Mesendoderm (in vitro differentiated cells): ENCODE data around the gene CREB3L1. TPM values are rescaled to one million over a fixed set of nuclear protein-coding genes. Genes with fewer than 3 reads are reported as not detected.

Source experiments
- DNase-seq: peaks from one replicate; pipeline ENCODE4 v3.0.0; 2013
- H2AK5ac ChIP-seq: 2 replicates; pipeline ENCODE4 v1.6.1; 2013; ENCODE audit warnings: low read length, inconsistent platforms
- H2BK120ac ChIP-seq: 2 replicates; pipeline ENCODE4 v1.6.1; 2013; ENCODE audit warnings: low read depth, mild to moderate bottlenecking, low read length, moderate library complexity, mixed read lengths
- H2BK15ac ChIP-seq: replicated peaks from 2 replicates; pipeline ENCODE4 v1.6.1; 2013; ENCODE audit warnings: low read depth, mild to moderate bottlenecking, moderate library complexity
- H2BK5ac ChIP-seq: 2 replicates; pipeline ENCODE4 v1.6.1; 2013; ENCODE audit warnings: low read length, inconsistent platforms
- H3K18ac ChIP-seq: 2 replicates; pipeline ENCODE4 v1.6.1; 2013; ENCODE audit warnings: mild to moderate bottlenecking, low read length, mixed read lengths
- H3K23ac ChIP-seq: one replicate; pipeline ENCODE4 v1.6.1; 2013; ENCODE audit warnings: low read length
- H3K27ac ChIP-seq: 2 replicates; pipeline ENCODE4 v1.5.1; 2013; ENCODE audit warnings: low read depth, mild to moderate bottlenecking, inconsistent platforms, low read length, moderate library complexity
- H3K27me3 ChIP-seq: 2 replicates; pipeline ENCODE4 v1.6.1; 2013; ENCODE audit warnings: low read length, control low read depth, mild to moderate bottlenecking, inconsistent platforms; ENCODE audit not compliant: insufficient read depth, poor library complexity
- H3K36me3 ChIP-seq: 2 replicates; pipeline ENCODE4 v1.6.1; 2013; ENCODE audit warnings: low read length, inconsistent platforms; ENCODE audit not compliant: control insufficient read depth, insufficient read depth
- H3K4ac ChIP-seq: one replicate; pipeline ENCODE4 v1.6.1; 2013; ENCODE audit warnings: low read depth, mild to moderate bottlenecking, low read length, moderate library complexity
- H3K4me1 ChIP-seq: 2 replicates; pipeline ENCODE4 v1.6.1; 2013; ENCODE audit warnings: low read depth, low read length, inconsistent platforms; ENCODE audit not compliant: control insufficient read depth
- H3K4me2 ChIP-seq: 2 replicates; pipeline ENCODE4 v1.6.1; 2013; ENCODE audit warnings: low read length
- H3K4me3 ChIP-seq: 2 replicates; pipeline ENCODE4 v1.5.1; 2013; ENCODE audit warnings: mild to moderate bottlenecking, low read length
- H3K56ac ChIP-seq: one replicate; pipeline ENCODE4 v1.6.1; 2013; ENCODE audit warnings: low read length
- H3K79me1 ChIP-seq: 2 replicates; pipeline ENCODE4 v1.6.1; 2013; ENCODE audit warnings: low read length, inconsistent platforms
- H3K79me2 ChIP-seq: 2 replicates; pipeline ENCODE4 v1.6.1; 2013; ENCODE audit warnings: mild to moderate bottlenecking, low read length; ENCODE audit not compliant: control insufficient read depth, insufficient read depth
- H3K9ac ChIP-seq: 2 replicates; pipeline ENCODE4 v1.6.1; 2013; ENCODE audit warnings: low read length, inconsistent platforms
- H4K5ac ChIP-seq: one replicate; pipeline ENCODE4 v1.6.1; 2013; ENCODE audit warnings: low read length
- H4K8ac ChIP-seq: one replicate; pipeline ENCODE4 v1.6.1; 2013; ENCODE audit warnings: low read depth, mild to moderate bottlenecking, control low read depth, low read length, moderate library complexity
- WGBS: extraction: QIAGEN DNeasy Blood & Tissue Kit; methylation state at CpG from one replicate; pipeline ENCODE4 v1.1.7; 2013; ENCODE audit warnings: low lambda C conversion rate, missing lambda C conversion rate; ENCODE audit not compliant: insufficient coverage; ENCODE audit errors: extremely low coverage; 5-methylcytosine and 5-hydroxymethylcytosine counted together
- polyA plus RNA-seq, 2 experiments: library from polyadenylated mRNA; stranded (reverse); fragments of 200-250 nt; gene quantifications; one replicate each; pipeline ENCODE4 v1.2.3, GENCODE V29; 2013

The CREB3L1 gene, protein sequence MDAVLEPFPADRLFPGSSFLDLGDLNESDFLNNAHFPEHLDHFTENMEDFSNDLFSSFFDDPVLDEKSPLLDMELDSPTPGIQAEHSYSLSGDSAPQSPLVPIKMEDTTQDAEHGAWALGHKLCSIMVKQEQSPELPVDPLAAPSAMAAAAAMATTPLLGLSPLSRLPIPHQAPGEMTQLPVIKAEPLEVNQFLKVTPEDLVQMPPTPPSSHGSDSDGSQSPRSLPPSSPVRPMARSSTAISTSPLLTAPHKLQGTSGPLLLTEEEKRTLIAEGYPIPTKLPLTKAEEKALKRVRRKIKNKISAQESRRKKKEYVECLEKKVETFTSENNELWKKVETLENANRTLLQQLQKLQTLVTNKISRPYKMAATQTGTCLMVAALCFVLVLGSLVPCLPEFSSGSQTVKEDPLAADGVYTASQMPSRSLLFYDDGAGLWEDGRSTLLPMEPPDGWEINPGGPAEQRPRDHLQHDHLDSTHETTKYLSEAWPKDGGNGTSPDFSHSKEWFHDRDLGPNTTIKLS
- 12.5 TPM for polyA plus RNA-seq (2013, experiment 1 of 2)
- polyA plus RNA-seq (2013, experiment 2 of 2) = 13.8 TPM

DNA sequence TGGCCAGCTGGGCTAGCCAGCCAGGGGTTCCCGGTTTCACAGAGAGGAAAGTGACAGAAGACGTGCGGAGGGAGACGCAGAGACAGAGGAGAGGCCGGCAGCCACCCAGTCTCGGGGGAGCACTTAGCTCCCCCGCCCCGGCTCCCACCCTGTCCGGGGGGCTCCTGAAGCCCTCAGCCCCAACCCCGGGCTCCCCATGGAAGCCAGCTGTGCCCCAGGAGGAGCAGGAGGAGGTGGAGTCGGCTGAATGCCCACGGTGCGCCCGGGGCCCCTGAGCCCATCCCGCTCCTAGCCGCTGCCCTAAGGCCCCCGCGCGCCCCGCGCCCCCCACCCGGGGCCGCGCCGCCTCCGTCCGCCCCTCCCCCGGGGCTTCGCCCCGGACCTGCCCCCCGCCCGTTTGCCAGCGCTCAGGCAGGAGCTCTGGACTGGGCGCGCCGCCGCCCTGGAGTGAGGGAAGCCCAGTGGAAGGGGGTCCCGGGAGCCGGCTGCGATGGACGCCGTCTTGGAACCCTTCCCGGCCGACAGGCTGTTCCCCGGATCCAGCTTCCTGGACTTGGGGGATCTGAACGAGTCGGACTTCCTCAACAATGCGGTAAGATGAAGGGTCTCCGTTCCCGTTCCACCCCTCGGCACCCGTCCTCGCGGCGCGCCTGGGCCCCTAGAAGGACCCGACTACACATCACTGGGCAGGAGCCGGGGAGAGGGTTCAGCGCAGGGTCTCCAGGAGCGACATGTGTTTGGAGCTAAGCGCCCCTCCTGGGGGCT, at the start of gene CREB3L1:
TSS of gene CREB3L1 (plus strand) at position 41 of the 765 bp plus-strand sequence. CDS start at position 491, 450 bp downstream.
- Histone ChIP-seq H3K4me1 (peaks cover 17% of the 10 kb centered on the region), H3K36me3 (no peaks in the 10 kb centered on the region), H3K56ac (peak within 1 kb of the TSS; percentile 89), H3K9ac (peak within 1 kb of the TSS; percentile 81), H3K79me2 (no peaks in the 10 kb centered on the region), H3K27ac (no peak within 1 kb of the TSS), H3K23ac (no peak within 1 kb of the TSS), H2BK5ac (no peak within 1 kb of the TSS), H4K8ac (no peak within 1 kb of the TSS), H3K4me2 (peak within 1 kb of the TSS; percentile 90), H2AK5ac (no peak within 1 kb of the TSS), H3K27me3 (no peaks in the 10 kb centered on the region), H4K5ac (no peak within 1 kb of the TSS), H2BK120ac (no peak within 1 kb of the TSS), H2BK15ac (no peak within 1 kb of the TSS), H3K18ac (peak within 1 kb of the TSS; percentile 53), H3K4me3 (peak within 1 kb of the TSS; percentile 67), H3K79me1 (no peaks in the 10 kb centered on the region), H3K4ac (peak within 1 kb of the TSS; percentile 44)
- WGBS = no CpG with 5 or more reads among the region's 61 CpGs
- DNase-seq = no peak

DNA sequence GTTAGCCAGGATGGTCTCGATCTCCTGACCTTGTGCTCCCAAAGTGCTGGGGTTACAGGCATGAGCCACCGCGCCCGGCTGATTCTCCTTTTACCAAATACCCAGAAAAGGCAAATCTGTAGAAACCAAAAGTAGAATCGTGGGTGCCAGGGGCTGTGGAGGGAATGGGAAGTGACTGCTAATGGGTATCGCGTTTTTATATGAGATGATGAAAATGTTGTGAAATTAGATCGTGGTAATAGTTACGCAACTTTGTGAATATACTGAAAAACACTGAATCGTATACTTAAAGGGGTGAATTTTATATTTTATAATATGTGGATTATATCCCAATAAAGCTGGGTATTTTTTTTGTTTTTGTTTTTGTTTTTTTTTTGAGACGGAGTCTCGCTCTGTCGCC, 48.2 kb upstream of the CREB3L1 start:
- Histone ChIP-seq H3K36me3 (no peaks in the 10 kb centered on the region), H3K4me2 (no peak overlapping the region), H2BK120ac (no peak overlapping the region), H4K8ac (no peak overlapping the region), H2AK5ac (no peak overlapping the region), H3K79me1 (no peaks in the 10 kb centered on the region), H3K9ac (no peak overlapping the region), H3K27me3 (no peaks in the 10 kb centered on the region), H3K27ac (no peak overlapping the region), H3K23ac (no peak overlapping the region), H4K5ac (no peak overlapping the region), H3K4me1 (no peaks in the 10 kb centered on the region), H2BK15ac (no peak overlapping the region), H3K18ac (no peak overlapping the region), H3K4me3 (no peak overlapping the region), H3K4ac (no peak overlapping the region), H2BK5ac (no peak overlapping the region), H3K79me2 (no peaks in the 10 kb centered on the region), H3K56ac (no peak overlapping the region)
- WGBS = 100% methylated on average over 5 of the region's 13 CpGs
- DNase-seq = no peak

DNA sequence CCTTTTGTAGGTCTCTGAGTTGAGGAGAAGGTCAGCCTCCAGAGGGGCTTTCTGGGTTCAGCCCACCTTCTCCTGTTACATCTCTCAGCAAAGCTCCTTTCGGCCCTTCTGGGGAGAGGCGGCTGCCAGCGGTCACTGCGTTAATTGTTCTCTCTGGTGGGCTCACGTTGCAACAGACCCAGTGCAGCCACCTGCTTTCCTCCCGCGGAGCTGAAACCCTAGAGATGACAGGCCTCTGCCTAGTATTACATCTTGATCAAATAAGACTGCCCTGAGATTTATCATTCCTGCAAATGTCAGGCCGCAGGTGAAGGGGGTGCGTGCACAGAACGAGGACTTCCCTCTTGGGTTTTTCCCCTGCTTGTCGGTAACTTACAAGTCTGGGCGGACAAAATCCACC, 43.2 kb upstream of the CREB3L1 start:
- no peaks in the 10 kb centered on the region for H3K79me2 ChIP-seq
- H3K27ac ChIP-seq = no peak overlapping the region
- H3K4me1 ChIP-seq = no peaks in the 10 kb centered on the region
- H3K36me3 ChIP-seq = no peaks in the 10 kb centered on the region
- H3K79me1 ChIP-seq = no peaks in the 10 kb centered on the region
- H3K18ac ChIP-seq = no peak overlapping the region
- no CpG with 5 or more reads among the region's 12 CpGs for WGBS
- no peak overlapping the region for H2BK120ac ChIP-seq
- no peak overlapping the region for H3K4me2 ChIP-seq
- H3K56ac ChIP-seq = no peak overlapping the region
- DNase-seq = no peak
- no peak overlapping the region for H3K9ac ChIP-seq
- no peak overlapping the region for H3K23ac ChIP-seq
- H3K4me3 ChIP-seq = no peak overlapping the region
- no peak overlapping the region for H4K8ac ChIP-seq
- H4K5ac ChIP-seq = no peak overlapping the region
- H2BK5ac ChIP-seq = no peak overlapping the region
- H2AK5ac ChIP-seq = no peak overlapping the region
- H2BK15ac ChIP-seq = no peak overlapping the region
- no peak overlapping the region for H3K4ac ChIP-seq
- peaks cover 3% of the 10 kb centered on the region for H3K27me3 ChIP-seq

DNA sequence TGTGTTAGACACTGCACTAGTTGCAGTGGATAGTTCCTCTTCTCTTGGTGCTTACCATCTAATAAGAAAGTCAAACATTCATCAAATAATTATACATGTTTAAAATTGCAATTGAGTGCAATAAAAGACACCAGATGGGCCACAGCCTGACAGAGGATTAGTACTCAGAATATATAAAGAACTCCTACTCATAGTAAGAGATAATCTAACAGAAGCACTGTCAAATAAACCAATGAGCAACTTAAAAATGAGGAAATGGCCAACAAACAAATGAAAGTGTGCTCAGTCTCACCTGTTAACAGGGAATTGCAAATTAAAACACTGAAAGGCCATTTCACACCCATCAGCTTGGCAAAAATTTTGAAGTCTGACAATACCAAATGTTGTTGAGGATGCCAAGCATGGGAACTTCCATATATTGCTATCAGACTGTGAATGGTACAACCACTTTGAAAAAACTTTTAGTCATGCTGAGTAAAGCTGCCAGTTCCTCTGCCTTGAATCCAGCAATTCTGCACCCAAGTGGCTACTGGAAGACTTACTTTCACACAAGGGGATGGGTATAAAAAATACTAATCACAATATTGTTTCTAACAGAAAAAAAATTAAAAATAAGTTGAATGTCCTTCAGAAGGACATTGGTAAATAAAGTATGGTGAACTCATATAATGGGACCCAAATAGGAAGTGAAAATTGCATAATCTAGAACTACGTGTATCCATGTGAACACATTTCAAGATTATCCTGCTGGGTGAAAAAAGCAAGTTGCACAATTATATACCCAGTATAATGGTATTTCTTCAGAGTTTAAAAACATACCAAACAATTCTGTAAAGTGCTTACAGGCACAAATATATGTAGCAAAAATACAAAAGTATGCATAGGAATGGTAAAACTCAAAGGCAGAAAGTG, 41.4 kb upstream of the CREB3L1 start:
- Histone ChIP-seq H3K18ac (no peak overlapping the region), H2AK5ac (no peak overlapping the region), H2BK15ac (no peak overlapping the region), H3K4me3 (no peak overlapping the region), H3K27ac (no peak overlapping the region), H2BK5ac (no peak overlapping the region), H3K36me3 (no peaks in the 10 kb centered on the region), H3K56ac (no peak overlapping the region), H3K4me2 (no peak overlapping the region), H3K23ac (no peak overlapping the region), H3K4me1 (no peaks in the 10 kb centered on the region), H3K79me1 (no peaks in the 10 kb centered on the region), H2BK120ac (no peak overlapping the region), H3K4ac (no peak overlapping the region), H4K5ac (no peak overlapping the region), H3K9ac (no peak overlapping the region), H3K79me2 (no peaks in the 10 kb centered on the region), H4K8ac (no peak overlapping the region), H3K27me3 (peaks cover 3% of the 10 kb centered on the region)
- WGBS = no CpG with 5 or more reads among the region's 1 CpG
- no peak for DNase-seq

DNA sequence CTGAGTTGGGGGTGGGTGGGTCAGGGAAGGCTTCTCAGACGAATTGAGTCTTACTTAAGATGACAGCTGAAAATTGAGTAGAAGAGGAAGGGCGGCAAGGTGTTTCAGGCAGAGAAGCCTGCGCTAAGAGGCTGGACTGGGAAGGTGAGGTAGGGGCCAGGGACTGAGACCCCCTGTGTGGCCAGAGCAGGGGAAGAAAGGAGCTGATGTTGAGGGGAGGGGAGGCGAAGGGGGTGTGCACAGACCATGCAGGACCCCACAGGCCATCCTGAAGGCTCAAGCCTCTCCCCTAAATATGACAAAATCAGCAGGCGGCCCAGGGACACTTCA, 40.6 kb upstream of the CREB3L1 start:
- H3K4me3 ChIP-seq = no peak overlapping the region

More for the DNA sequence above, 40.6 kb upstream of the CREB3L1 start:
- H3K27me3 ChIP-seq = peaks cover 3% of the 10 kb centered on the region
- H2BK15ac ChIP-seq = no peak overlapping the region
- H3K79me2 ChIP-seq = no peaks in the 10 kb centered on the region
- no peak overlapping the region for H2BK120ac ChIP-seq
- no peak overlapping the region for H2AK5ac ChIP-seq
- WGBS = no CpG with 5 or more reads among the region's 5 CpGs
- H2BK5ac ChIP-seq = no peak overlapping the region
- H3K23ac ChIP-seq = no peak overlapping the region
- no peaks in the 10 kb centered on the region for H3K4me1 ChIP-seq
- no peak overlapping the region for H3K4ac ChIP-seq
- no peak for DNase-seq
- no peak overlapping the region for H3K18ac ChIP-seq
- no peak overlapping the region for H3K9ac ChIP-seq
- no peaks in the 10 kb centered on the region for H3K79me1 ChIP-seq
- no peak overlapping the region for H3K27ac ChIP-seq
- no peak overlapping the region for H4K5ac ChIP-seq
- no peak overlapping the region for H4K8ac ChIP-seq
- no peaks in the 10 kb centered on the region for H3K36me3 ChIP-seq
- peak overlapping the region; percentile 82 for H3K4me2 ChIP-seq
- no peak overlapping the region for H3K56ac ChIP-seq
